Sigmoid colon (tissue), 4 donors: Measurements from ENCODE around the gene UTP11.

Experiments used
- CTCF ChIP-seq, 4 experiments: fragments of 450-650 bp in 3 of 4; fragments of 200-600 bp in 1 of 4; IDR thresholded peaks; one replicate each; pipeline ENCODE4 v1.5.1; 2016 to 2019; ENCODE audit warnings: antibody characterized with exemption in 4 of 4, mild to moderate bottlenecking in 3 of 4, moderate library complexity in 2 of 4
- EP300 ChIP-seq, 4 donors: sonication (generic); formaldehyde crosslinking; IDR thresholded peaks; one replicate each; pipeline ENCODE4 v1.6.1; 2017; ENCODE audit warnings: antibody characterized with exemption in 4 of 4
- POLR2A ChIP-seq, 2 donors: fragments of 450-650 bp; IDR thresholded peaks; one replicate each; pipeline ENCODE4 v1.6.1; 2016; ENCODE audit warnings: antibody characterized with exemption in 2 of 2, mild to moderate bottlenecking in 2 of 2, moderate library complexity in 2 of 2

GRCh38 chr1:38039331-38040088, 27.0 kb downstream of the UTP11 start:
- TF ChIP-seq POLR2A (IDR thresholded peaks at IDR 0.05), result no peak
- TF ChIP-seq CTCF (IDR thresholded peaks at IDR 0.05), result no peak
- no peak for TF ChIP-seq EP300 (IDR thresholded peaks at IDR 0.05)
